Stomach (tissue), 9 donors: Measurements from ENCODE around the gene TBC1D8. TPM values are rescaled to one million over a fixed set of nuclear protein-coding genes. Genes with fewer than 3 reads are reported as not detected.

Source experiments
- DNase-seq, 2 donors: peaks; one replicate each; pipeline versions ENCODE4 v3.0.0 to v3.0.0-alpha.2; 2013 to 2019
- H3K27ac ChIP-seq, 5 donors: fragments of 200-600 bp in 4 of 5; sonication (generic) in 4 of 5; one replicate each; pipeline ENCODE4 v1.5.1; 2013 to 2019; ENCODE audit warnings: mild to moderate bottlenecking in 1 of 5, moderate library complexity in 1 of 5
- H3K27me3 ChIP-seq, 3 donors: fragments of 200-600 bp; sonication (generic); one replicate each; pipeline ENCODE4 v1.5.1; 2017 to 2019; ENCODE audit warnings: mixed run types in 1 of 3
- H3K36me3 ChIP-seq, 4 donors: fragments of 200-600 bp; sonication (generic); 1 replicate in 3 of 4; 2 replicates in 1 of 4; pipeline ENCODE4 v1.5.1; 2016 to 2019
- H3K4me1 ChIP-seq, 4 donors: fragments of 200-600 bp; sonication (generic); one replicate each; pipeline ENCODE4 v1.5.1; 2016 to 2019
- H3K4me3 ChIP-seq, 4 donors: fragments of 200-600 bp; sonication (generic) in 3 of 4; one replicate each; pipeline ENCODE4 v1.5.1; 2016 to 2019; ENCODE audit warnings: mild to moderate bottlenecking in 1 of 4
- H3K9me3 ChIP-seq, 4 donors: fragments of 200-600 bp; sonication (generic); one replicate each; pipeline ENCODE4 v1.5.1; 2016 to 2019
- EP300 ChIP-seq: sonication (generic); formaldehyde crosslinking; IDR thresholded peaks from one replicate; pipeline ENCODE4 v1.6.1; 2017; ENCODE audit warnings: antibody characterized with exemption
- POLR2A ChIP-seq, 4 donors: fragments of 450-650 bp; IDR thresholded peaks; one replicate each; pipeline ENCODE4 v1.6.1; 2016; ENCODE audit warnings: antibody characterized with exemption in 4 of 4, control low read depth in 2 of 4, mild to moderate bottlenecking in 1 of 4, moderate library complexity in 1 of 4
- POLR2AphosphoS5 ChIP-seq, 3 donors: sonication (generic); formaldehyde crosslinking; IDR thresholded peaks; one replicate each; pipeline ENCODE4 v1.6.1; 2016; ENCODE audit warnings: antibody characterized with exemption in 3 of 3
- WGBS, 5 donors: extraction: QIAGEN DNeasy Blood & Tissue Kit in 3 of 5; methylation state at CpG; one replicate each; pipeline versions ENCODE4 v1.1.5 to v1.1.7; 2013 to 2018; 5-methylcytosine and 5-hydroxymethylcytosine counted together
- intact Hi-C: fragments of 100-400 bp; cut with DNase I; formaldehyde crosslinking; loops from one replicate; pipeline ENCODE4 v1.15.1; 2023; ENCODE audit warnings: low total_unique reads
- polyA plus RNA-seq, 3 donors: library from polyadenylated mRNA; stranded (reverse); fragments of 200-250 nt; gene quantifications; one replicate each; pipeline ENCODE4 v1.2.3, GENCODE V29; 2013
- small RNA-seq, 4 donors: library from RNA; depleted of rRNA; stranded (forward); fragments of <200 nt; gene quantifications; one replicate each; pipeline ENCODE3, GENCODE V24; 2016
- total RNA-seq, 5 donors: library from RNA; depleted of rRNA; stranded (reverse); fragments of >200 nt; gene quantifications; one replicate each; pipeline versions ENCODE4 v1.1.0 to v1.2.3, GENCODE V29; 2014 to 2016
- TF ChIP-seq, protein P1 (sequence below), 7 experiments: fragments of 450-650 bp in 4 of 7; fragments of 200-600 bp in 3 of 7; sonication (generic) in 3 of 7; IDR thresholded peaks; one replicate each; pipeline ENCODE4 v1.5.1; 2016 to 2019; ENCODE audit warnings: antibody characterized with exemption in 7 of 7, control low read depth in 2 of 7, mild to moderate bottlenecking in 1 of 7
- donor health status: healthy with polysubstance abuse.
- donor health status: Bipolar disorder and iron deficiency.
- donor health status: healthy.

TBC1D8 gene
- total and polyA plus RNA-seq, 8 donors: 9.9 to 179 (median 74.9) TPM

DNA sequence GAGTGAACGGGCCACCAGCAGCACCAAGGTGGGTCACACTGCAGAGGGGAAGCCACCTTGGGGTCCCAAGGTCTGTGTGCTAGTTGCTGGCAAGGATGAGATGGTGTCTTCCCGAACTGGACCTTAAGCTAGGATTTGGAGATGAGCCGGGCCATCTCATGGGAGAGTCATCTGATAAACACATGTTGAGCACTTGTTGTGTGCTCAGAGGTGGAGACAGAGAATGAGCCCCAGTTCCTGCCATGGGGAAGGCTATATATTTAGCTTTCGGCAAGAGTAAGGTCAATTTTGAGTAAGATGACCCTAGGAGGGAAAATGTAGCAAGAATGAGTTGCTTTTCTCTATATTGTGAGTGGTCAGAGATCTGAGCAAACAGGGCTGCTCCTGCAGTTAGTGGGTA, 190.5 kb downstream of the TBC1D8 start:
- Histone ChIP-seq H3K27me3 (no peaks in the 10 kb centered on the region), H3K4me3 (no peak overlapping the region), H3K36me3 (peaks cover 0 to 12% (median 7%) of the 10 kb centered on the region in 4 donors), H3K27ac (no peak overlapping the region), H3K9me3 (no peaks in the 10 kb centered on the region), H3K4me1 (peaks cover 14 to 29% (median 22%) of the 10 kb centered on the region in 4 donors)
- TF ChIP-seq, protein P1, sequence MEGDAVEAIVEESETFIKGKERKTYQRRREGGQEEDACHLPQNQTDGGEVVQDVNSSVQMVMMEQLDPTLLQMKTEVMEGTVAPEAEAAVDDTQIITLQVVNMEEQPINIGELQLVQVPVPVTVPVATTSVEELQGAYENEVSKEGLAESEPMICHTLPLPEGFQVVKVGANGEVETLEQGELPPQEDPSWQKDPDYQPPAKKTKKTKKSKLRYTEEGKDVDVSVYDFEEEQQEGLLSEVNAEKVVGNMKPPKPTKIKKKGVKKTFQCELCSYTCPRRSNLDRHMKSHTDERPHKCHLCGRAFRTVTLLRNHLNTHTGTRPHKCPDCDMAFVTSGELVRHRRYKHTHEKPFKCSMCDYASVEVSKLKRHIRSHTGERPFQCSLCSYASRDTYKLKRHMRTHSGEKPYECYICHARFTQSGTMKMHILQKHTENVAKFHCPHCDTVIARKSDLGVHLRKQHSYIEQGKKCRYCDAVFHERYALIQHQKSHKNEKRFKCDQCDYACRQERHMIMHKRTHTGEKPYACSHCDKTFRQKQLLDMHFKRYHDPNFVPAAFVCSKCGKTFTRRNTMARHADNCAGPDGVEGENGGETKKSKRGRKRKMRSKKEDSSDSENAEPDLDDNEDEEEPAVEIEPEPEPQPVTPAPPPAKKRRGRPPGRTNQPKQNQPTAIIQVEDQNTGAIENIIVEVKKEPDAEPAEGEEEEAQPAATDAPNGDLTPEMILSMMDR (IDR thresholded peaks at IDR 0.05): no peak
- no peak for TF ChIP-seq POLR2A (IDR thresholded peaks at IDR 0.05)
- no peak for TF ChIP-seq EP300
- no peak for TF ChIP-seq POLR2AphosphoS5 (IDR thresholded peaks at IDR 0.05)
- intact Hi-C loops: no loop called here
- 87 to 92% (median 91%) methylated on average over 4 of the region's 4 CpGs for WGBS, 5 donors
- no peak for DNase-seq

DNA sequence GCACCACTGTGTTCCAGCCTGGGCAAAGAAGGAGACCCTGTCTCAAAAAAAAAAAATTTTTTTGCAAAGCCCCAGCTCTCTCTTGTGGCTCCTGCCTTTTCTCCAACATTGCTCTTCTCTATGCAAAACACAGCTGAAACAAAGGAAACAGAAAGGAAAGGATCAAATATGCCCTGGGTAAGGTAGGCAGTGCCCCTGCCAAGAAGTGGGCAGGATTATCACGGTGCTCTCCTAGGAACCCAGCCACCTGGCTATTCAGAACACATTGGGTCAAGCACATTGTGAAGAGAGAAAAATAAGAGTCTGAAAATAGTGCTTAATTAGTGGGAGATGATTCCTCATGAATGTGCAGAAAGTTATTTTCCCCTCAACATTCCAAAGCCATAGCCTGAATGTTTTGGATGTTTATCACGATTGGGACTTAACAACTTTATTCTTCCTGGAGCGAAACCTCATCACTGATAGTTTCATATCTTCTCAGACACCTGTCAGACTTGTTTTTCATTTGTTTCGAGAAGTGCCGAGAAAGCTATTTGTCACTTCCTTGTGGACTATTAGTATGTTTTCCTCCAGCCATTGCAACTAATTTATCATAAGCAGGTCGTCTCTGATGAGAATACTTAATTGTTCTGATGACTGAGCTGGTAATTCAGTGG, 191.8 kb downstream of the TBC1D8 start:
- TF ChIP-seq, protein P1 (IDR thresholded peaks at IDR 0.05): no peak
- TF ChIP-seq POLR2A (IDR thresholded peaks at IDR 0.05): no peak
- Histone ChIP-seq H3K27me3 (no peaks in the 10 kb centered on the region), H3K9me3 (no peaks in the 10 kb centered on the region), H3K27ac (no peak overlapping the region), H3K36me3 (peaks cover 0 to 11% (median 2%) of the 10 kb centered on the region in 4 donors), H3K4me1 (peaks cover 14 to 29% (median 22%) of the 10 kb centered on the region in 4 donors), H3K4me3 (no peak overlapping the region)
- WGBS, 5 donors: 30 to 40% (median 37%) methylated on average over 6 of the region's 6 CpGs
- DNase-seq: peak in 1 of 2 donors; percentile 34
- intact Hi-C loops: no loop called here

DNA sequence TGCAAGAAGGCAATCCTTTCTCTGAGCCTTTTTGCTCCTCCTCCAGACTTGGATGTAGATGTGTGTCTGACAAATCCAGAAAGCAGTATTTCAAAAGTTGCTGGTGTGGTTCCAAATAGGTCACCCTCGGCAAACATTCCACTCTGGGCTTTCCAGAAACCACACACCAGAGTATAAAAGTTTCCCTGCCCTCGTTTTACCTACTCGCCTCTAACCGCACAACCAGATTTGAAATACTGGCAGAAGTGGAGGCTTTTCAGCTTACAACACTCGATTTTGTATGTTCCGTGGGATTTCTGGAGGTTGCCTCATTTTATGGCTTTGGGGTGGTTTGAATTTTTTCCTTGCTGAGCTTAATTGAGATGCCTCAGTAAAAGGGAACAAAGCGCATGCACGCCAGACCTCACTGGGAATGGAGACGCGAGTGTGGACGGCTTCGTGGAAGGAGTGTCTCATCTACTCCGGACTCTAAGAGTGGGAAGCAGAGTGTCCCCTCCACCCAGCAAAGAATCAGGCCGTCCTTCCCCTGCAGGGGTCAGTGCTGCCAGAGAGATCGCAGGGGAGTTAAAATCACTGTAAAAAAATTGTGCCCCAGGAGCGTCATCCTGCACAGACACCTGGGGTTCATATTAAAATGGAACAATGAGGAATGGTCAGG, 193.1 kb downstream of the TBC1D8 start:
- Histone ChIP-seq H3K9me3 (no peaks in the 10 kb centered on the region), H3K27me3 (no peaks in the 10 kb centered on the region), H3K36me3 (peaks cover 0 to 11% (median 4%) of the 10 kb centered on the region in 4 donors), H3K4me1 (peaks cover 14 to 29% (median 22%) of the 10 kb centered on the region in 4 donors), H3K4me3 (no peak overlapping the region), H3K27ac (peak overlapping the region; percentile 6 to 64 (median 56))
- DNase-seq: peak; percentile 56 to 70
- 33 to 56% (median 41%) methylated on average over 16 of the region's 16 CpGs for WGBS, 5 donors
- intact Hi-C loops: no loop called here
- TF ChIP-seq, protein P1 (IDR thresholded peaks at IDR 0.05): no peak
- TF ChIP-seq EP300: no peak
- peak in 2 of 3 donors; percentile 27 to 56 for TF ChIP-seq POLR2AphosphoS5 (IDR thresholded peaks at IDR 0.05)

Small RNAs within 50 kb of the gene (small RNA-seq; reads per million reads assigned to genes)
- 0 reads per million in 4 donors for gene BBIP1P1

Other genes with a start within 250 kb of the TBC1D8 start
- gene RPL31, start 149.1 kb downstream of the TBC1D8 start, total RNA-seq: 1,000 to 10,000 TPM in 4 of 5 donors, 100 to 1,000 TPM in 1; 272 to 1,474 (median 1,038) TPM
- 1,000 to 10,000 TPM; 5,640 to 7,137 (median 6,556) TPM for gene RPL31, start 149.1 kb downstream of the TBC1D8 start, polyA plus RNA-seq
- 10 to 100 TPM in 4 of 5 donors, 1 to 10 TPM in 1; 9.3 to 71.4 (median 25.3) TPM for gene CNOT11, start 101.5 kb upstream of the TBC1D8 start, total RNA-seq
- 10 to 100 TPM; 16.1 to 26.6 (median 21.3) TPM for gene CNOT11, start 101.5 kb upstream of the TBC1D8 start, polyA plus RNA-seq
- 100 to 1,000 TPM in 1 of 5 donors, 10 to 100 TPM in 4; 25.7 to 154 (median 48.4) TPM for gene RNF149, start 157.3 kb upstream of the TBC1D8 start, total RNA-seq
- gene RNF149, start 157.3 kb upstream of the TBC1D8 start, polyA plus RNA-seq: 10 to 100 TPM; 14.8 to 34.9 (median 17.6) TPM
- under 1 TPM in 1 of 5 donors, not detected in 4; 0.37 TPM for gene CREG2, start 236.1 kb upstream of the TBC1D8 start, total RNA-seq
- gene CREG2, start 236.1 kb upstream of the TBC1D8 start, polyA plus RNA-seq: under 1 TPM in 1 of 3 donors, not detected in 2; 0.05 TPM